ENCODE results near the gene CBX1. TPM values are rescaled to one million over a fixed set of nuclear protein-coding genes. Genes with fewer than 3 reads are reported as not detected.

The CBX1 gene
- polyA plus RNA-seq, 1 donor (not counting 4 experiments of a cell fraction or from before 2014, with no cell fraction given): 42.3 TPM

- Histone ChIP-seq H3K4me2 (ENCODE audit: control insufficient read depth, extremely low read depth, insufficient read depth, low read depth, low read length) (no peak overlapping the region), H3K36me3 (ENCODE audit: control insufficient read depth in 2 of 2, extremely low read depth in 1 of 2, insufficient read depth in 2 of 2, low read length in 2 of 2) (peaks cover 26 to 49% of the 10 kb centered on the region in 2 experiments), H3K27ac (ENCODE audit: control insufficient read depth, insufficient read depth, low read length) (peak overlapping the region; percentile 62), H3K79me2 (ENCODE audit: control insufficient read depth, insufficient read depth, low read length) (peaks cover 7% of the 10 kb centered on the region), H3K9ac (ENCODE audit: control insufficient read depth, extremely low read depth, insufficient read depth, low read length) (no peak overlapping the region), H3K27me3 (ENCODE audit: control insufficient read depth, extremely low read depth, insufficient read depth, low read length) (no peaks in the 10 kb centered on the region), H4K20me1 (ENCODE audit: control insufficient read depth, extremely low read depth, insufficient read depth, low read length) (peaks cover 6% of the 10 kb centered on the region), H3K9me3 (ENCODE audit: control insufficient read depth, low read depth, low read length) (no peaks in the 10 kb centered on the region), H3K4me1 (ENCODE audit: control insufficient read depth, extremely low read depth, insufficient read depth, low read length) (peaks cover 16% of the 10 kb centered on the region), H3K4me3 (ENCODE audit: control insufficient read depth in 2 of 3, extremely low read depth in 1 of 3, insufficient read depth in 2 of 3, low read depth in 1 of 3, low read length in 3 of 3) (no peak overlapping the region), H3K9me1 (ENCODE audit: control insufficient read depth, extremely low read depth, insufficient read depth, low read length) (no peaks in the 10 kb centered on the region), H2AFZ (ENCODE audit: control insufficient read depth, low read length) (no peak overlapping the region)
- no peak for FAIRE-seq
- TF ChIP-seq EZH2 (IDR thresholded peaks at IDR 0.05; ENCODE audit: low read length): no peak
- TF ChIP-seq CTCF (optimal IDR thresholded peaks at IDR 0.05 in 1 of 3, IDR thresholded peaks at IDR 0.05 in 1 of 3, conservative IDR thresholded peaks at IDR 0.05 in 1 of 3; ENCODE audit: extremely low read depth in 1 of 3, insufficient read depth in 2 of 3, low read length in 3 of 3): no peak
- DNase-seq (ENCODE audit: low read depth, low spot score): no peak
- dilution Hi-C loops (cut with MboI; ENCODE audit: extremely low pct_ligation_motif_present, low sequenced_read_pairs): no loop called here
These were observed 36.6 kb downstream of the CBX1 start for GRCh38 chr17:48064638-48065037.

GRCh38 chr17:48062273-48062672, 39.0 kb downstream of the CBX1 start:
- Histone ChIP-seq H3K4me2 (ENCODE audit: control insufficient read depth, extremely low read depth, insufficient read depth, low read depth, low read length) (no peak overlapping the region), H3K9ac (ENCODE audit: control insufficient read depth, extremely low read depth, insufficient read depth, low read length) (no peak overlapping the region), H3K9me1 (ENCODE audit: control insufficient read depth, extremely low read depth, insufficient read depth, low read length) (peaks cover 2% of the 10 kb centered on the region), H3K9me3 (ENCODE audit: control insufficient read depth, low read depth, low read length) (no peaks in the 10 kb centered on the region), H3K4me3 (ENCODE audit: control insufficient read depth in 2 of 3, extremely low read depth in 1 of 3, insufficient read depth in 2 of 3, low read depth in 1 of 3, low read length in 3 of 3) (no peak overlapping the region), H3K4me1 (ENCODE audit: control insufficient read depth, extremely low read depth, insufficient read depth, low read length) (peaks cover 5% of the 10 kb centered on the region), H4K20me1 (ENCODE audit: control insufficient read depth, extremely low read depth, insufficient read depth, low read length) (peaks cover 6% of the 10 kb centered on the region), H3K79me2 (ENCODE audit: control insufficient read depth, insufficient read depth, low read length) (peaks cover 27% of the 10 kb centered on the region), H3K36me3 (ENCODE audit: control insufficient read depth in 2 of 2, extremely low read depth in 1 of 2, insufficient read depth in 2 of 2, low read length in 2 of 2) (peaks cover 46 to 62% of the 10 kb centered on the region in 2 experiments), H2AFZ (ENCODE audit: control insufficient read depth, low read length) (no peak overlapping the region), H3K27me3 (ENCODE audit: control insufficient read depth, extremely low read depth, insufficient read depth, low read length) (no peaks in the 10 kb centered on the region), H3K27ac (ENCODE audit: control insufficient read depth, insufficient read depth, low read length) (no peak overlapping the region)
- DNase-seq (ENCODE audit: low read depth, low spot score) (no peak), FAIRE-seq (no peak)
- TF ChIP-seq EZH2 (IDR thresholded peaks at IDR 0.05; ENCODE audit: low read length): no peak
- no peak for TF ChIP-seq CTCF (optimal IDR thresholded peaks at IDR 0.05 in 1 of 3, IDR thresholded peaks at IDR 0.05 in 1 of 3, conservative IDR thresholded peaks at IDR 0.05 in 1 of 3; ENCODE audit: extremely low read depth in 1 of 3, insufficient read depth in 2 of 3, low read length in 3 of 3)
- dilution Hi-C loops (cut with MboI; ENCODE audit: extremely low pct_ligation_motif_present, low sequenced_read_pairs): no loop called here
